Osteocyte (in vitro differentiated cells): ENCODE results near the gene PDK2. TPM values are rescaled to one million over a fixed set of nuclear protein-coding genes. Genes with fewer than 3 reads are reported as not detected.

ENCODE experiments used
- DNase-seq: peaks from one replicate; pipeline ENCODE4 v3.0.0; 2021; ENCODE audit warnings: mixed read lengths; ENCODE audit not compliant: unreplicated experiment; ENCODE audit errors: extremely low spot score
- H3K27ac Mint-ChIP-seq: one replicate; pipeline ENCODE4 v1.8.0; 2021; ENCODE audit warnings: mild to moderate bottlenecking, mixed read lengths; ENCODE audit not compliant: unreplicated experiment
- H3K27me3 Mint-ChIP-seq: one replicate; pipeline ENCODE4 v1.8.0; 2021; ENCODE audit warnings: mixed read lengths; ENCODE audit not compliant: unreplicated experiment
- H3K36me3 Mint-ChIP-seq: one replicate; pipeline ENCODE4 v1.8.0; 2021; ENCODE audit warnings: mixed read lengths; ENCODE audit not compliant: unreplicated experiment
- H3K4me1 Mint-ChIP-seq: one replicate; pipeline ENCODE4 v1.8.0; 2021; ENCODE audit warnings: mixed read lengths; ENCODE audit not compliant: unreplicated experiment
- H3K4me3 Mint-ChIP-seq: one replicate; pipeline ENCODE4 v1.8.0; 2021; ENCODE audit warnings: mild to moderate bottlenecking, moderate library complexity, mixed read lengths; ENCODE audit not compliant: unreplicated experiment
- H3K9me3 Mint-ChIP-seq: one replicate; pipeline ENCODE4 v1.8.0; 2021; ENCODE audit warnings: mixed read lengths; ENCODE audit not compliant: unreplicated experiment
- total RNA-seq: library from RNA; stranded (reverse); gene quantifications from 2 replicates; pipeline ENCODE4 v1.2.1, GENCODE V29; 2021
- TF ChIP-seq, protein P1 (sequence below): fragments of 200-600 bp; sonication (generic); IDR thresholded peaks from 2 replicates; pipeline ENCODE4 v1.5.0; 2021; ENCODE audit warnings: antibody characterized with exemption, mild to moderate bottlenecking, moderate library complexity

The PDK2 gene
- total RNA-seq, 1 donor from 2014 or later = 66.2 TPM

DNA sequence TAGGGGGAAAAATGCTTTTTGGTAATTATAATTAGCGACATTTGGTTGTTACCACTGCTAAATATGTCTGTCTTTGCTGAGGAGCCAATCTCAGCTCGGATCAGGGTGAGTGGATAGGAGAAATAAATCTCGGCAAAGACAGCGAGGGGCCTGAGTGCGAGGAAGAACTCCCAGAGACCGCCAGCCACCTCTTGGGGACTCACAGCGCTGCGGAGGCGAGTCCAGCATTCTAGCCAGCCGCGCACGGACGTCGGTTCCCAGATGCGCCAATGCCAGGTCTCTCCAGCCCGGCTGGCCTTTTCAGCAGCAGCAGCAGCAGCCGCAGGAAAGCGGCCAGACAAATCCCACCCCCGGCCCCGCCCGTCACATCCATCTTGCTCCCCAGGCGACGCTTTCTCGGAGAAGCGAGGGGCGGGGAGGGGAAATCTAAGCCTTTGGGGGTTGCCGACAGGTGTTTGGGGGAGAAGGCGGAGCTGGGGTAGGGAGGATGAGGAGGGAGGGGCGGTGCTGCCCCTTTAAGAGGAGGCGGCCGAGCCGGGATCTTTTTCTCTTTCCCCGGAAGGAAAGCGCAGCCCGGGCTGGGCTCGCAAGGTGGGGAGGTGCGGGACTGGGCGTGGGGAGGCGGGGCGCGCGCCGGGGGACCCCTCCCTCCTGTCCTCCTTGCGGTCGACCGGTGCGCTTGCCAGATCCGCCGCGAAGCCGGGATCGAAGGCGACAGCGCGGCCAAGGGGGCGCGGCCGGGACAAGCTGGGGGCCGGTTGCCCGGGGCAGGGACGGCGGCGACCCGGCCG, 39.5 kb upstream of the PDK2 start, which contains the start of gene ITGA3:
ITGA3 (plus strand) TSS at position 685 of the 791 bp plus-strand sequence. CDS start 330 bp downstream, outside the sequence.
- peaks cover 1% of the 10 kb centered on the region for H3K36me3 Mint-ChIP-seq
- peaks cover 79% of the 10 kb centered on the region for H3K4me1 Mint-ChIP-seq
- DNase-seq = no peak
- no peaks in the 10 kb centered on the region for H3K27me3 Mint-ChIP-seq
- H3K4me3 Mint-ChIP-seq = peak within 1 kb of the TSS; percentile 94
- TF ChIP-seq, protein P1, sequence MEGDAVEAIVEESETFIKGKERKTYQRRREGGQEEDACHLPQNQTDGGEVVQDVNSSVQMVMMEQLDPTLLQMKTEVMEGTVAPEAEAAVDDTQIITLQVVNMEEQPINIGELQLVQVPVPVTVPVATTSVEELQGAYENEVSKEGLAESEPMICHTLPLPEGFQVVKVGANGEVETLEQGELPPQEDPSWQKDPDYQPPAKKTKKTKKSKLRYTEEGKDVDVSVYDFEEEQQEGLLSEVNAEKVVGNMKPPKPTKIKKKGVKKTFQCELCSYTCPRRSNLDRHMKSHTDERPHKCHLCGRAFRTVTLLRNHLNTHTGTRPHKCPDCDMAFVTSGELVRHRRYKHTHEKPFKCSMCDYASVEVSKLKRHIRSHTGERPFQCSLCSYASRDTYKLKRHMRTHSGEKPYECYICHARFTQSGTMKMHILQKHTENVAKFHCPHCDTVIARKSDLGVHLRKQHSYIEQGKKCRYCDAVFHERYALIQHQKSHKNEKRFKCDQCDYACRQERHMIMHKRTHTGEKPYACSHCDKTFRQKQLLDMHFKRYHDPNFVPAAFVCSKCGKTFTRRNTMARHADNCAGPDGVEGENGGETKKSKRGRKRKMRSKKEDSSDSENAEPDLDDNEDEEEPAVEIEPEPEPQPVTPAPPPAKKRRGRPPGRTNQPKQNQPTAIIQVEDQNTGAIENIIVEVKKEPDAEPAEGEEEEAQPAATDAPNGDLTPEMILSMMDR = no peak
- no peaks in the 10 kb centered on the region for H3K9me3 Mint-ChIP-seq
- peak within 1 kb of the TSS; percentile 96 for H3K27ac Mint-ChIP-seq

DNA sequence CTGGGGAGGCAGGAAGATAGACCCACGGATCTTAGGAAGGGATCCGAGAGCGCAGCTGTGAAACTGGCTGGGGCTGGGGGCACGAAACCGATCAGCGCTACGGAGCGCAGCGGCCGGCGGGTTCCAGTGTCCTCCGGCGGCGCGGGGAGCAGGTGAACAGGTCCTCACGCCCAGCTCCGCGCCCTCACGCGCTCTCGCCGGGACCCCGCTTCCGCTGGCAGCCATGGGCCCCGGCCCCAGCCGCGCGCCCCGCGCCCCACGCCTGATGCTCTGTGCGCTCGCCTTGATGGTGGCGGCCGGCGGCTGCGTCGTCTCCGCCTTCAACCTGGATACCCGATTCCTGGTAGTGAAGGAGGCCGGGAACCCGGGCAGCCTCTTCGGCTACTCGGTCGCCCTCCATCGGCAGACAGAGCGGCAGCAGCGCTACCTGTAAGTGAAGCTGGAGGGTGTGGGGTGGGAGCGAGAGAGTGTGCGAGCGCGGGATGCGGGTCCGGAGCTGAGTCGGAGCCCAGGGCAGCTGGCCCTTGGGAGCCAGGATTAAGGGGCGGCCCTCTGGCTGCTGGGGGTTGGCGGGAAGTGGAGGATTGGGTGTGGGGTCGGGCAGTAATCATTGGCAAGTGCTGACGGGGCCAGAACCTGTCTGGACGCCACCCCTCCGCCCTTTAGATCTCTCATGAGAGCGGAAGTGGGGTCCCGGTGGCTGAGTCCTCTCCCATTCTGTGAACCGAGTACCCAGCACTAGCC, 38.8 kb upstream of the PDK2 start:
- Mint-ChIP-seq H3K4me1 (peaks cover 79% of the 10 kb centered on the region), H3K4me3 (peak overlapping the region; percentile 94), H3K27ac (peak overlapping the region; percentile 96), H3K9me3 (no peaks in the 10 kb centered on the region), H3K36me3 (peaks cover 1% of the 10 kb centered on the region), H3K27me3 (no peaks in the 10 kb centered on the region)
- TF ChIP-seq, protein P1 = peak; percentile 58
- DNase-seq = no peak

DNA sequence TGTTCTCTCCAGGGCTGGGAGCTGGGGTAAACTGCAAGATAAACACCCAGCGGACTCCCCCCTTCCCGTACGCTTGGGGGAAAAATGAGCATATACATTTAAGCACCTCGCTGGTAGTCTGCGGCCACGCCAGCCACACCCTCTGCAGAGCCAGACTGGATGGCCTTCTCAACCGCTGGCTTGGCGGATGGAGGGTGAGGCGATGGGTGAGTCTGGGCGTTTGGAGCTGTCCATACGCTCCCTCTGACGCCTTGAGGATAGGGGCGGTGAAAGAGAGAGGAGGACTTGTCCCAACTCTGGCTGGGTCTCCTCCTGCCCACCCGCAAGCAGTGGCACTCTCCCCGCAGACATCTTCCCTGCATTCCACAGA, 38.2 kb upstream of the PDK2 start:
- H3K4me1 Mint-ChIP-seq = peaks cover 79% of the 10 kb centered on the region
- H3K9me3 Mint-ChIP-seq = no peaks in the 10 kb centered on the region
- H3K27me3 Mint-ChIP-seq = no peaks in the 10 kb centered on the region
- TF ChIP-seq, protein P1 = no peak
- peaks cover 1% of the 10 kb centered on the region for H3K36me3 Mint-ChIP-seq
- no peak for DNase-seq
- peak overlapping the region; percentile 95 for H3K27ac Mint-ChIP-seq
- H3K4me3 Mint-ChIP-seq = peak overlapping the region; percentile 94

- TF ChIP-seq, protein P1 = no peak
Observed at GRCh38 chr17:50057521-50057991, 37.6 kb upstream of the PDK2 start.

More at GRCh38 chr17:50057521-50057991, 37.6 kb upstream of the PDK2 start:
- Mint-ChIP-seq H3K27me3 (no peaks in the 10 kb centered on the region), H3K9me3 (no peaks in the 10 kb centered on the region), H3K27ac (peak overlapping the region; percentile 95), H3K36me3 (peaks cover 1% of the 10 kb centered on the region), H3K4me1 (peaks cover 79% of the 10 kb centered on the region), H3K4me3 (peak overlapping the region; percentile 94)
- no peak for DNase-seq
